ENCODE results near the gene TACC2. TPM values are rescaled to one million over a fixed set of nuclear protein-coding genes. Genes with fewer than 3 reads are reported as not detected.

Gene TACC2
- total RNA-seq, 1 donor from 2014 or later, result 10.7 TPM

GRCh38 chr10:122050311-122050710 is 61.3 kb downstream of the TACC2 start:
- Mint-ChIP-seq H3K27ac (no peak overlapping the region), H3K4me1 (peaks cover 53% of the 10 kb centered on the region), H3K4me3 (no peak overlapping the region), H3K9me3 (peaks cover 8% of the 10 kb centered on the region), H3K27me3 (ENCODE audit: insufficient read depth, low read depth) (peaks cover 4% of the 10 kb centered on the region), H3K36me3 (peaks cover 13% of the 10 kb centered on the region)
- no peak overlapping the region for H3K4me3 ChIP-seq
- no peak overlapping the region for H3K27ac ChIP-seq
- no peak overlapping the region for H2AFZ ChIP-seq (replicated peaks)
- no peaks in the 10 kb centered on the region for H3K27me3 ChIP-seq
- peaks cover 5% of the 10 kb centered on the region for H4K20me1 ChIP-seq (ENCODE audit: low read depth)
- TF ChIP-seq EZH2 (IDR thresholded peaks at IDR 0.05) (no peak), CTCF (IDR thresholded peaks at IDR 0.05) (no peak), EZH2phosphoT487 (IDR thresholded peaks at IDR 0.05) (no peak)
- no peaks in the 10 kb centered on the region for H3K9me3 ChIP-seq (ENCODE audit: low read depth)
- no peak overlapping the region for H3K9ac ChIP-seq
- H3F3A ChIP-seq (ENCODE audit: low read depth), result peaks cover 10% of the 10 kb centered on the region
- no peak for DNase-seq (ENCODE audit: low spot score)
- H3K79me2 ChIP-seq (ENCODE audit: low read depth), result peaks cover 2% of the 10 kb centered on the region
- no peaks in the 10 kb centered on the region for H3K36me3 ChIP-seq
- no peak overlapping the region for H3K4me2 ChIP-seq
- H3K4me1 ChIP-seq, result peaks cover 15% of the 10 kb centered on the region

- Histone ChIP-seq H3K79me2 (ENCODE audit: low read depth) (no peaks in the 10 kb centered on the region), H3K27ac (no peak overlapping the region), H3F3A (ENCODE audit: low read depth) (peaks cover 8% of the 10 kb centered on the region), H3K9ac (no peak overlapping the region), H2AFZ (replicated peaks) (no peak overlapping the region), H3K4me1 (peaks cover 13% of the 10 kb centered on the region), H3K27me3 (no peaks in the 10 kb centered on the region), H3K36me3 (no peaks in the 10 kb centered on the region), H3K4me3 (no peak overlapping the region), H3K4me2 (no peak overlapping the region), H3K9me3 (ENCODE audit: low read depth) (no peaks in the 10 kb centered on the region), H4K20me1 (ENCODE audit: low read depth) (peaks cover 5% of the 10 kb centered on the region)
- Mint-ChIP-seq H3K4me3 (no peak overlapping the region), H3K9me3 (peaks cover 8% of the 10 kb centered on the region), H3K27ac (no peak overlapping the region), H3K27me3 (ENCODE audit: insufficient read depth, low read depth) (peaks cover 2% of the 10 kb centered on the region), H3K36me3 (peaks cover 16% of the 10 kb centered on the region), H3K4me1 (peaks cover 50% of the 10 kb centered on the region)
- TF ChIP-seq EZH2phosphoT487 (IDR thresholded peaks at IDR 0.05) (no peak), CTCF (IDR thresholded peaks at IDR 0.05) (no peak), EZH2 (IDR thresholded peaks at IDR 0.05) (no peak)
- no peak for DNase-seq (ENCODE audit: low spot score)
Measured at GRCh38 chr10:122050811-122051210, 61.8 kb downstream of the TACC2 start.

GRCh38 chr10:122051609-122052385 is 62.8 kb downstream of the TACC2 start:
- DNase-seq (ENCODE audit: low spot score), result peak; percentile 77
- Histone ChIP-seq H3F3A (ENCODE audit: low read depth) (peaks cover 8% of the 10 kb centered on the region), H4K20me1 (ENCODE audit: low read depth) (peaks cover 5% of the 10 kb centered on the region), H3K79me2 (ENCODE audit: low read depth) (no peaks in the 10 kb centered on the region), H3K9ac (no peak overlapping the region), H3K4me3 (no peak overlapping the region), H3K4me1 (peaks cover 13% of the 10 kb centered on the region), H3K27me3 (no peaks in the 10 kb centered on the region), H3K4me2 (no peak overlapping the region), H2AFZ (replicated peaks) (no peak overlapping the region), H3K27ac (no peak overlapping the region), H3K9me3 (ENCODE audit: low read depth) (no peaks in the 10 kb centered on the region), H3K36me3 (no peaks in the 10 kb centered on the region)
- peaks cover 2% of the 10 kb centered on the region for H3K27me3 Mint-ChIP-seq (ENCODE audit: insufficient read depth, low read depth)
- H3K36me3 Mint-ChIP-seq, result peaks cover 17% of the 10 kb centered on the region
- H3K4me1 Mint-ChIP-seq, result peaks cover 47% of the 10 kb centered on the region
- no peak overlapping the region for H3K4me3 Mint-ChIP-seq
- H3K27ac Mint-ChIP-seq, result peak overlapping the region; percentile 62
- peaks cover 8% of the 10 kb centered on the region for H3K9me3 Mint-ChIP-seq
- TF ChIP-seq EZH2 (IDR thresholded peaks at IDR 0.05), result no peak
- TF ChIP-seq EZH2phosphoT487 (IDR thresholded peaks at IDR 0.05), result no peak
- peak; percentile 74 for TF ChIP-seq CTCF (IDR thresholded peaks at IDR 0.05)
